ENCODE measurements around the gene STOML2.

DNA sequence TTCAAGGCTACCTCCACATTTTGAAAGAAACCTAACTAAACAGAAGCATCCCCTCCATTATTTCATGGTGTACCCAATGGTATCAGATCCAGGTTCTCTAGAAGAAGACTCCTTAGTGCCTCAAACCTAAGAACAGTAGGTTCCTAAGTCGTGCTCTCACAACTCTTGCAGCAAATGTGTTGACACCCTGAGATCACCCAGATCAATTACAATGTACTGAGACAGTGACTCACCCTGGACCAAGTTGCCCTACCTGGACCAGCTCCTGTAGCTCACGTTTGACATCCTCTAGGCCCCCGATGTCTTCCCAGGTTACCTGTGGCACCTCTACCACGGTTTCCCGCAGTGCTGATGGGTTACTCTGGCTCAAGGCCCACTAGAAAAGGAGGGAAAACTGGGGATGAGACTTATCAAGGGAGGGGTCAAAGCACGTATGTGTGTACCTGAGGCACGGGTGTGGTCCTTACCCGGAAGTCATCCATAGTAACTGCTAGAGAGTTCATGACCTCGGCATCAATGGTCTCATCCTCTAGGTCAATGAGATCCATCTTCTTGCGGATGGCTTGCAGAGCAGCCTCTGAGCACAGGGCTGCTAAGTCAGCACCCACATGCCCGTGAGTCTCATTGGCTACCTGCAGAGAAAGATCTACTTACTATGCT is 42.3 kb downstream of the STOML2 start:
- TF ChIP-seq, protein P1, sequence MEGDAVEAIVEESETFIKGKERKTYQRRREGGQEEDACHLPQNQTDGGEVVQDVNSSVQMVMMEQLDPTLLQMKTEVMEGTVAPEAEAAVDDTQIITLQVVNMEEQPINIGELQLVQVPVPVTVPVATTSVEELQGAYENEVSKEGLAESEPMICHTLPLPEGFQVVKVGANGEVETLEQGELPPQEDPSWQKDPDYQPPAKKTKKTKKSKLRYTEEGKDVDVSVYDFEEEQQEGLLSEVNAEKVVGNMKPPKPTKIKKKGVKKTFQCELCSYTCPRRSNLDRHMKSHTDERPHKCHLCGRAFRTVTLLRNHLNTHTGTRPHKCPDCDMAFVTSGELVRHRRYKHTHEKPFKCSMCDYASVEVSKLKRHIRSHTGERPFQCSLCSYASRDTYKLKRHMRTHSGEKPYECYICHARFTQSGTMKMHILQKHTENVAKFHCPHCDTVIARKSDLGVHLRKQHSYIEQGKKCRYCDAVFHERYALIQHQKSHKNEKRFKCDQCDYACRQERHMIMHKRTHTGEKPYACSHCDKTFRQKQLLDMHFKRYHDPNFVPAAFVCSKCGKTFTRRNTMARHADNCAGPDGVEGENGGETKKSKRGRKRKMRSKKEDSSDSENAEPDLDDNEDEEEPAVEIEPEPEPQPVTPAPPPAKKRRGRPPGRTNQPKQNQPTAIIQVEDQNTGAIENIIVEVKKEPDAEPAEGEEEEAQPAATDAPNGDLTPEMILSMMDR (IDR thresholded peaks at IDR 0.05; ENCODE audit: low read length) = no peak
- TF ChIP-seq EZH2 (optimal IDR thresholded peaks at IDR 0.05; ENCODE audit: low read depth, low read length) = no peak
- TF ChIP-seq EZH2phosphoT487 (IDR thresholded peaks at IDR 0.05; ENCODE audit: low read length) = no peak
